Right cardiac atrium (tissue), 5 donors: ENCODE results near the gene ALS2CL. TPM values are rescaled to one million over a fixed set of nuclear protein-coding genes. Genes with fewer than 3 reads are reported as not detected.
"Not testable (repeated sequence)": the region's sequence is repeated elsewhere in the genome, so short reads cannot be mapped to it uniquely, and the experiment has no call there.

ENCODE experiments used
- ATAC-seq, 2 donors: fragments of 200-7000 bp; cut with Tn5 transposase; one replicate each; pipeline versions ENCODE4 v1.8.0 to v1.9.1; 2020; ENCODE audit warnings: moderate library complexity in 2 of 2, mild to moderate bottlenecking in 1 of 2
- DNase-seq, 3 donors: peaks; one replicate each; pipeline ENCODE4 v3.0.0-alpha.2; 2020
- H3K27ac ChIP-seq: one replicate; pipeline ENCODE4 v1.5.1; 2013; ENCODE audit warnings: mild to moderate bottlenecking, low read length, control low read depth, moderate library complexity
- H3K27me3 ChIP-seq: one replicate; pipeline ENCODE4 v1.6.1; 2013; ENCODE audit not compliant: control insufficient read depth, insufficient read depth
- H3K4me1 ChIP-seq: one replicate; pipeline ENCODE4 v1.6.1; 2013; ENCODE audit warnings: low read length; ENCODE audit not compliant: control insufficient read depth, insufficient read depth
- H3K4me3 ChIP-seq: one replicate; pipeline ENCODE4 v1.5.1; 2013; ENCODE audit warnings: low read length, control low read depth
- H3K9me3 ChIP-seq: one replicate; pipeline ENCODE4 v1.6.1; 2013; ENCODE audit warnings: low read length; ENCODE audit not compliant: control insufficient read depth
- WGBS: extraction: QIAGEN DNeasy Blood & Tissue Kit; methylation state at CpG from one replicate; pipeline ENCODE4 v1.1.7; 2013; 5-methylcytosine and 5-hydroxymethylcytosine counted together
- intact Hi-C, 4 donors: fragments of 100-400 bp; cut with DNase I; formaldehyde crosslinking; loops; one replicate each; pipeline versions ENCODE4 v1.11.0 to v1.14.0; 2022 to 2023
- polyA plus RNA-seq: library from polyadenylated mRNA; stranded (reverse); fragments of 200-250 nt; gene quantifications from one replicate; pipeline ENCODE4 v1.2.3, GENCODE V29; 2013
- total RNA-seq, 4 donors: library from RNA; stranded (reverse); fragmentation: NEBNext Ultra II Directional; extraction: Animal tissue kit (Norgen Biotek cat#: 25700); gene quantifications; one replicate each; pipeline ENCODE4 v1.2.1, GENCODE V29; 2021
- donor health status: healthy with polysubstance abuse.
- donor health status: DM: no; HTN: yes; CAD: no.
- donor health status: DM: no; HTN: no; CAD: no.
- donor health status: DM: no; HTN: yes; CAD: no; lungs with severe emphysema.
- donor health status: DM: yes; HTN: yes; CAD: no.

Gene ALS2CL
- total and polyA plus RNA-seq, 5 donors, result 16.1 to 33.1 (median 18.8) TPM

DNA sequence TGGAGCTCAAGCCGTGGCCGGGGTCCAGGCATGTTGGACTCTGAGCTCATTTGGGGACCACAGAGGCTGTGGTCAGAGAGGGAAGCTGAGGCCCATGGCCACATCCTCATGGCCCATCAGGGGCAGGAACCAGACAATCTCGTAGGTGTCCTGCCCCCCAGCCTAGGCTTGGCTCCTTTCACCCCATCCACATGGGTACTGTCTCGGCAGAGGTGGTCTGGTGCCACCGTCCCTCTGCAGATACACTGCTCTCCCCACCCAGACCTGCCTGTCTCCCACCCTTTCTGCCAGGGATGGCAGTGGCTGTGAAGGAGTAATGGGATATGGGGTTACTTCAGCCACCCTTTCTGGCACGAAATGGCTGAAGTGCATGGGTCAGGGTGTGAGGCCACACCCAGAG lies 16.2 kb upstream of the ALS2CL start:
- intact Hi-C loops, result loop anchor here (5.0 to 10.0 kb wide), 5 partner anchors 125 to 615 kb away; partner anchors contain the start of gene MYL3 (in 1 of the 4)
- WGBS, result 90% methylated on average over 6 of the region's 6 CpGs
- no peak for ATAC-seq

DNA sequence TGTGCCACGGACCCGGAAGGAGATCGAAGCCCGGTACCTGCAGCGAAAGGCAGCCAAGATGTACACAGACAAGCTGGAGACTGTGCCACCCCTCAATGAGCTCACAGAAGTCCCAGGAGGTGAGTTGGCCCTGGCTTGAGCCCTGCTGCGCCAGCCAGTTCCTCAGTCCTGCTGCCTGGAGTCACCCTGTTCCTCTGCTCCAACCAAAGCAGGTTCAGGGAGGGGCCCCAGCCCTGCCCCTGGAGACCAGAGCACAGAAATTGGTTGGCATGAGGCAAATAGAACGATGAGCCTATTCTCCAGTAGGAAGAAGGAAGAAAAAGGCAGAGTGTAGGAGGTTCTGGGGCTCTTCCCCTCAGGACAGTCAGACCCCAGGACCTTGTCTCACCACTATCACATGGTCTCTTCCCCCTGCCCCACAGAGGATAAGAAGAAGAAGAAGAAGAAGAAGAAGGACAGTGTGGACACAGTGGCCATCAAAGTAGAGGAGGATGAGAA lies 15.7 kb upstream of the ALS2CL start:
- DNase-seq, result peak in 1 of 3 donors; percentile 45
- H3K27ac ChIP-seq, result no peak overlapping the region
- no peaks in the 10 kb centered on the region for H3K4me1 ChIP-seq
- H3K9me3 ChIP-seq, result no peaks in the 10 kb centered on the region
- H3K4me3 ChIP-seq, result no peak overlapping the region
- WGBS, result 92% methylated on average over 7 of the region's 7 CpGs
- intact Hi-C loops, result loop anchor here (5.0 to 10.0 kb wide), 4 partner anchors 156 to 616 kb away; partner anchors contain the start of gene MYL3 (in 1 of the 4)
- ATAC-seq, result no peak
- H3K27me3 ChIP-seq, result no peaks in the 10 kb centered on the region

More for the DNA sequence above, 16.2 kb upstream of the ALS2CL start:
- Histone ChIP-seq H3K27ac (no peak overlapping the region), H3K27me3 (no peaks in the 10 kb centered on the region), H3K4me3 (no peak overlapping the region), H3K4me1 (no peaks in the 10 kb centered on the region), H3K9me3 (no peaks in the 10 kb centered on the region)
- DNase-seq, result peak in 2 of 3 donors; percentile 16 to 33

DNA sequence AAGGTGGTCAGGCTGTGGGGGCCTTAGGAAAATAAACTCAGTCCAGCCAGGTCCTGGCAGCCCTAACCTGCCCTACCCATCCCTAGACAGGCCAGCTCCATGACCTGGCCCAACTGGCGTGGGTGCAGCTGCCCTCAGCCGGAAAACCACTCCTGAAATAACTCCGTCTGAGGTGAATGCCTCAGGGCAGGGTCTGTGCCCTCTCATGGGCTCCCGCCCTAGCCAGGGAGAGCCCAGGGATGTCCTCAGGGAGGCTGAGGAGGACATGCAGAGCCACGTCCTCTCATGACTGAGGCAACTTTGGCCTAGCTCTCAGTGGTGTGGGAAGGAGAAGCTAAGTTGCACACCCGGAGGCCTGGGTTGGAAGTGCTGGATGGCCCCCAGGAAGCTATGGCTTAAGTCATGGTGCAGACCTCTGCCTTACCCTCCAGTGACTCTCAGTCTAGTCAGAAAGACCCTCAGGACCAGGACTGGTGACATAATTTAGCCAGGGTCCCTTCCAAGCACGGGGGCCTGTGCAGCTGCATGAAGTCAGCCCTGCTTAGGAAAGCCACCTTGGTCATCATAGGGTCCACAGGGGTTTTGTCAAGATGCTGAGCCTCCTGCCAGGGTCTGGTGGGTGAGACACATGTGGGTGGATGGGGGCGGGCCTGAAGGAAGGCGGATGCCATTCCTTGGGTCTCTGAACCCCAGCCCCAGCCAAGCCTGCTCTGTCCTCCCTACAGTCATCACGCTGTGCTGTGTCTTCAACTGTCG lies 15.1 kb upstream of the ALS2CL start:
- no peak overlapping the region for H3K27ac ChIP-seq
- no peaks in the 10 kb centered on the region for H3K27me3 ChIP-seq
- H3K4me3 ChIP-seq, result no peak overlapping the region
- intact Hi-C loops, result loop anchor here (5.0 to 10.0 kb wide), 4 partner anchors 156 to 616 kb away; partner anchors contain the start of gene MYL3 (in 1 of the 4)
- H3K9me3 ChIP-seq, result no peaks in the 10 kb centered on the region
- H3K4me1 ChIP-seq, result no peaks in the 10 kb centered on the region
- ATAC-seq, result no peak
- 91% methylated on average over 11 of the region's 11 CpGs for WGBS
- peak in 2 of 3 donors; percentile 14 to 39 for DNase-seq

DNA sequence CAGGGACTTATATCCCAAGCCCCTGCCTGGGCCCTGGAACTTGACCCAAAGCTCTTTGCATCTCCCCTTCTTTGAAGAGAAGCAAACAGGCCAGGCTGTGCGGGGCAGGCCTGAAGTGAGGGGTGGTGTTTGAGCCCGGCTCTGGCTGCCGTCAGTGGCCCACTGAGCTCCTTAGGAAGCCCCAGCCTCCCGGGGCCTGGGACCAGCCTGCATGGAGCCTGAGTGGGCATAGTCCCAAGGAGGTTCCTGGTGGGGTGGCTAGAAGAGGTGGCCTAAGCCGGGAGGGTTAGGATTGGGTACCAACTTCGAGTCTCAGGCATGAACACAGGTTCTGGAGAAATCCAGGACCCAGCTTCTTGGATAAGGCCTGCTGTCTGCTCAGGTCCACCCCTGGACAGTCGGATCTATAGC lies 14.1 kb upstream of the ALS2CL start:
- ATAC-seq (no peak), DNase-seq (peak in 1 of 3 donors; percentile 41)
- 89% methylated on average over 7 of the region's 7 CpGs for WGBS
- intact Hi-C loops, result loop anchor here (5.0 to 10.0 kb wide), 4 partner anchors 157 to 617 kb away; partner anchors contain the start of gene MYL3 (in 1 of the 4)
- Histone ChIP-seq H3K4me1 (no peaks in the 10 kb centered on the region), H3K27ac (no peak overlapping the region), H3K9me3 (no peaks in the 10 kb centered on the region), H3K4me3 (no peak overlapping the region), H3K27me3 (no peaks in the 10 kb centered on the region)

DNA sequence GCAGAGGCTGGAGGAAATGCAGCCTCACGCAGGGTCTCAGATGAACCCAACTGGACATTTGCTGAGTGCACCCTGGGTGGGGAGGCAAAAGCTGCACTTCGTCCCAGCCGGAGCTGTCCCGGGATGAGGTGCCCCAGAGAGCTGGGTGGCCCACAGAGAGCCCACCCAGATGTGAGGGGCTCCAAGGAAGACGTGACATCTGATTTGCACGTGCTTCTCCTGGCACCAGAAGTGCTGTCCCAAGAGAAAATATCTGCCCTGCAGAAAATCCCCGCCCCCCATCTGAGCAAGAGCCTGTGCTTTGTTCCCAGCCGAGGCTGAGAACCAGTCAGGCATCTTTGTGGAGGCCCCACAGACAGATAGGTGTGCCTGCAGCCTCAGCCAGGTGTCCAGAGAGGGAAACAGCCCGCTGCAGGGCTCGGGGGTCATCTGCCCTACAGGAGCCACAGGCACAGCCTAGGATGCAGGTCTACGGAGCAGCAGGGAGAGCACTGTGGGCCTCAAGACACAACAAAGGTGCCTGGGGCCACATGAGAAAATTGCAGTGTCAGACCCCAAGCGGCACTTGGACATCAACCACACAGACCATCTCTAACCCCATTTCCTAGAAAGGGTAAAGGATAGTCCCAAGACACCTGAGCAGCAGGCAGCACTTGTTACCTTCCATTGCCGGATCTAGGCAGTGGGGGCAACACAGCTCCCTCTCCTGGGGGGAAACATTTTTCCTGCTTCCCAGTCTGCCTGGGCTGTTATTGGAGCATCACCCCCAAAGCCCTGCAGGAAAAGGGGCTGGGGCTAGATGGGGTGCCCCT lies 13.5 kb upstream of the ALS2CL start:
- H3K27me3 ChIP-seq, result no peaks in the 10 kb centered on the region
- H3K9me3 ChIP-seq, result no peaks in the 10 kb centered on the region
- no peak overlapping the region for H3K27ac ChIP-seq
- WGBS, result 76% methylated on average over 13 of the region's 13 CpGs
- intact Hi-C loops, result loop anchor here (5.0 to 10.0 kb wide), 4 partner anchors 158 to 618 kb away; partner anchors contain the start of gene MYL3 (in 1 of the 4)
- no peak overlapping the region for H3K4me3 ChIP-seq
- no peaks in the 10 kb centered on the region for H3K4me1 ChIP-seq
- ATAC-seq (no peak), DNase-seq (peak in 2 of 3 donors; percentile 25 to 39)

DNA sequence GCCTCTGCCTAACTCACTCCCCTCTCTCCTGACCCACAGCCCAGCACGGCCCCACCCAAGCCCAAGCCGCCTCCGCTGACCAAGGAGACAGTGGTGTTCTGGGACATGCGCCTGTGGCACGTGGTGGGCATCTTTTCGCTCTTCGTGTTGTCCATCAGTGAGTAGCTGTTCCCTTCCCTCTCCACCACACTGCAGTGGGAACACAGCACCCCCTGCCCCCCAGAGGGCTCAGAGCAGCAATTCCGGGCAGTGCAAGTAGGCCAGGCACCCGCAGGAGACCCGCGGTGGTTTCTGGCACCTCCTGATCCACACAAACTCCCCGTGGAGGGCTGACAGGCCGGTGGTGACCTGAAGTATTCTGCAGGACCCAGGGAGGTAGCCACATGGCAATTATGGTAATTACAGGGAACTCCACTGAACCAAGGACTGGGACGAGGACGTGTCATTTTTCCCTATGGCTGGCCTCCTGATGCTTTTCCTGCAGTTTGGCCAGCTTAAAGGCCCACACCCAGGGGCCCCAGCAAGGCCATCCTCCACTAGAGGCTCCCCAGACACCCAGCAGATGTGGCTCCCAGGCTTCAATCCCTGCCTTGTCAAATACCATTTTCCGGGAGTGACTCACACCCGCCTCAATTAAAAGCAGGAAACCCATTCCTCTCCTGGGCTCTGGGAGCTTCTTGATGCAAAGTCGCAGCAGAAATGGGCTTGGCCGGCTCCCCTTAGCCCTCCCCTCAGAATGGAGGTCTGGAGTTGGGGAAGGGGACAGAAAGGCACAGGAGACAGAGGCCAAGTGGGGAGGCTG lies 12.5 kb upstream of the ALS2CL start:
- whole genome bisulfite sequencing, result 68% methylated on average over 19 of the region's 19 CpGs
- Histone ChIP-seq H3K4me1 (no peaks in the 10 kb centered on the region), H3K27ac (no peak overlapping the region), H3K9me3 (no peaks in the 10 kb centered on the region), H3K27me3 (no peaks in the 10 kb centered on the region), H3K4me3 (no peak overlapping the region)
- intact Hi-C loops, result loop anchor here (2.0 to 10.0 kb wide), 6 partner anchors 159 to 619 kb away; partner anchors contain the start of gene MYL3 (in 1 of the 4)
- DNase-seq (peak in 2 of 3 donors; percentile 37 to 48), ATAC-seq (no peak)

DNA sequence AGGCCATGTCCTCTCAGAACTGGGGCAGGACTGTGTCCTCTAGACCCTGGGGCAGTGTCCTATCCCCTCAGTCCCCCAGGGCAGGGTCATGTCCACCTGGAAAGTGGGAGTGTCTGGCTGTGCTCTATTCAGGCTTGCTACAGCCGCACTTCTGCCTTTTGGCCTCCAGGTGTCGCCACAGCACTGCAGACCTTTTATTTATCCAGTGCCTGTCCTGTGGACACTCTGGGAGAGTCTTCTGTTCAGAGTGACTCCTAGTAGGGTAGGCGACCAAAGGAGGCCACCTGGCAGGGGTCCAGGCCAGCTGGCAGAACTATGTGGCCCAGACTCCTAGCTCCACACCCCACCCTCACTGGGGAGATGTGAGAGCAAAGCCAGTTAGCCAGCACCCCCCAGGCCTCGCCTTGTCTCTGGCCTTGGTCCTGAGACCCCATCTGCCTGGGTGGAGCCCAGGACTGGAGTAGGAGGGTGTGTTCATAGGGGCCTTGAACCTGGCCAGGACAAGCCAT lies 11.6 kb upstream of the ALS2CL start:
- DNase-seq (peak; percentile 73 to 89 (median 88)), ATAC-seq (peak; percentile 79 to 83)
- H3K27me3 ChIP-seq, result no peaks in the 10 kb centered on the region
- peaks cover 6% of the 10 kb centered on the region for H3K4me1 ChIP-seq
- WGBS, result 22% methylated on average over 4 of the region's 4 CpGs
- H3K4me3 ChIP-seq, result no peak overlapping the region
- no peak overlapping the region for H3K27ac ChIP-seq
- H3K9me3 ChIP-seq, result no peaks in the 10 kb centered on the region
- intact Hi-C loops, result loop anchor here (2.0 to 10.0 kb wide), 6 partner anchors 160 to 620 kb away; partner anchors contain the start of gene MYL3 (in 1 of the 4)

DNA sequence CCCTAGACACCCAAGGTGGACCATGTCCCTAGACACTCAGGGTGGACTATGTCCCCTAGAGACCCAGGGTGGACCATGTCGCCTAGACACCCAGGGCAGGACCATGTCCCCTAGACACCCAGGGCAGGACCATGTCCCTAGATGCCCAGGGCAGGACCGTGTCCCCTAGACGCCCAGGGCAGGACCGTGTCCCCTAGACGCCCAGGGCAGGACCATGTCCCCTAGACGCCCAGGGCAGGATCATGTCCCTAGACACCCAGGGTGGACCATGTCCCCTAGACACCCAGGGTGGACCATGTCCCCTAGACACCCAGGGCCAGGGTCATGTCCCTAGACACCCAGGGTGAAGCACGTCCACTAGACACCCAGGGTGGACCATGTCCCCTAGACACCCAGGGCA lies 10.9 kb upstream of the ALS2CL start:
- H3K27me3 ChIP-seq, H3K9me3 ChIP-seq, H3K4me3 ChIP-seq, H3K4me1 ChIP-seq, ATAC-seq, H3K27ac ChIP-seq: not testable (repeated sequence)
- 41% methylated on average over 7 of the region's 7 CpGs for WGBS
- peak in 2 of 3 donors; percentile 18 to 35 for DNase-seq
- intact Hi-C loops, result loop anchor here (2.0 to 10.0 kb wide), 6 partner anchors 160 to 620 kb away; partner anchors contain the start of gene MYL3 (in 1 of the 4)

DNA sequence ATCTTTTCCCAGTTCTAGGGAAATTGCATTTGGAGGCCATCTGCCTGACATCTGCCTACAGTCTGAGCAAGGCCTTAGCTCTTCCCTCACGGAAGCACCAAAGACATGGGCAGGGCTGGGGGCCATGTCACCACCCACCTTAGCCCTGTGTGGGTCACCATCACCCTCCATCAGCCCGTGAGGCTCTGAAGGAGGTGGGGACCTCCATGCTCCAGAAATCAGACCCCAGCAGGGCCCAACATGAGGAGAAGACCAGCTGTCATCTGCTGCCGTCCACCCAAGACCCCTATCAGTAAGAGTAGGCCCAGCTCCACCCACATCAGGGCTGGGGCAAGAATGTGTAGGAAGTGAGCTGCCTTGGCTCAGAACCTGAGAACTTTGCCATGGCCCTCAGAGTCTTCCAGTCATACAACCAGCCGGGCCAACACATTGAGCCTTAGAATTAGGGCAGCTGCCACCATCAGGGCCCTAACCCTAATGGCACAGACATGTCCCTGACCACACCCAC lies 9.6 kb upstream of the ALS2CL start:
- DNase-seq (peak in 2 of 3 donors; percentile 14 to 42), ATAC-seq (no peak)
- Histone ChIP-seq H3K4me1 (peaks cover 7% of the 10 kb centered on the region), H3K27ac (no peak overlapping the region), H3K4me3 (no peak overlapping the region), H3K27me3 (no peaks in the 10 kb centered on the region), H3K9me3 (no peaks in the 10 kb centered on the region)
- 89% methylated on average over 4 of the region's 4 CpGs for whole genome bisulfite sequencing
- intact Hi-C loops, result loop anchor here (5.0 to 10.0 kb wide), 4 partner anchors 162 to 622 kb away; partner anchors contain the start of gene MYL3 (in 1 of the 4)
